Uterus (tissue), 2 donors: ENCODE data around the gene PAQR3.

Source experiments
- CTCF ChIP-seq, 4 experiments: fragments of 200-600 bp in 2 of 4; fragments of 450-650 bp in 2 of 4; sonication (generic) in 2 of 4; IDR thresholded peaks; one replicate each; pipeline ENCODE4 v1.5.1; 2016 to 2019; ENCODE audit warnings: antibody characterized with exemption in 4 of 4, mild to moderate bottlenecking in 2 of 4, moderate library complexity in 1 of 4
- POLR2A ChIP-seq, 2 donors: fragments of 450-650 bp; IDR thresholded peaks; one replicate each; pipeline ENCODE4 v1.6.1; 2016; ENCODE audit warnings: antibody characterized with exemption in 2 of 2, mild to moderate bottlenecking in 1 of 2, moderate library complexity in 1 of 2

DNA sequence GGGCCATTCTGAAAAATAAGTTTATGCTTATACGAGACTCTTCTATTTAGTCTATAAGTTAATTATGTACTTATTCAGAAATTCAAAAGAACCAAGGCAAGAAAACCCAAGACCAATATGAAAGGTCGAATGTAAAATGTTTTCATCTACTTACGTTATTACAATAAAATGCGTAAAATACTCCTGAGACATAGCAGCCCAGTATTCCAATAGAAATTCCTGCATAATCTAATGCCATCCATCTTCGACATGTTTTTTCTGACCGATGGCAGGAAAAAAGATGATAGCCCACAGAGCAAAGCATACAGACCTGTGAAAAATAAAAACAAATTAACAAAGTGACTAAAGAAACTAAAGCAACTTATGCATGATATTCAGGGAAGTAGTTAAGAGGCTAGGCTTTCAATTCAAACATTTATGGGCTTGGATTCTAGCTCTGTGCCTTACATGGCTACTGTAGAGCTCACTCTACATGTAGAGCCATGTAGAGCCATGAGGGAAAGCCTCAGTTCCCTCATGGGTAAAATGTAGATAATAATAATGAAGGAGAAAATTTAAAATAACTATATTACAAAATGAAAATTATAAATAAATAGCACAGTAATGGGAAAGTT is 9.1 kb downstream of the PAQR3 start:
- TF ChIP-seq CTCF (IDR thresholded peaks at IDR 0.05) = no peak
- TF ChIP-seq POLR2A (IDR thresholded peaks at IDR 0.05) = no peak
